Measurements from ENCODE around the gene BDNF. TPM values are rescaled to one million over a fixed set of nuclear protein-coding genes. Genes with fewer than 3 reads are reported as not detected.

Gene BDNF
- total RNA-seq, 2 experiments from 2014 or later: not detected

DNA sequence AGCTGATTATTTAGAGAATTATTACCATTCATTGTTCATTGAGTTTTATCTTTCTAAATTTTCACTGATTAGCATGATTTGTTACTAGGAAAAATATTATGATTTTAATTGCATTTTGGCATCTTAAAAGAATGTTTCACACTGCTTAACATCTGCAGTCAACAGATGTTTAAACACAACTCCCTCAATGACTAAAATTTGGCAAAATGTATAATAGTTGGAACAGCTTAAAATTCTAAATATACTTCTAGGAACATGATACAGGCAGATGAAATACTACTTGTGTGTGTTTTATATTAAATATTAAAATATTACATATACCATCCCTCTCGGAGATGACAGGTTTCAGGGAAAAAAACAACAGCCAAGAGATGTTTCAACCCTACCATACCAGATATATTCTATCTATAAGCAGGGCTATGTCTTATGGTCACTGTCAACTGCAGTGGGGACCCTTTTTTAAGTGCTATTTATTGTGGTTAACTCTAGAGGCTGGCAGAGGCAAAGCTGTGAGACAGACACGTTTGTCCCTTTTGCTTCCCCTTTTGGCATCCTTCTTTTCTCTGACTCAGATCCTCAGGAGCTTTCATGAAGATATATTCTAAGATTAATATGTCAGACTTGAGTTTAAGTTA, 81.9 kb downstream of the BDNF start:
- Histone ChIP-seq H4K20me1 (ENCODE audit: insufficient read depth, low read length) (no peaks in the 10 kb centered on the region), H2AFZ (ENCODE audit: low read length) (peak overlapping the region; percentile 8; the same call in 1 of the 2 replicates), H3K4me1 (ENCODE audit: insufficient read depth, low read length, poor library complexity, severe bottlenecking) (peaks cover 17% of the 10 kb centered on the region), H3K4me2 (ENCODE audit: low read length) (no peak overlapping the region), H3K36me3 (ENCODE audit: insufficient read depth, low read length) (no peaks in the 10 kb centered on the region), H3K4me3 (ENCODE audit: low read depth, low read length, poor library complexity, severe bottlenecking) (no peak overlapping the region), H3K79me2 (ENCODE audit: insufficient read depth, low read depth, low read length) (no peaks in the 10 kb centered on the region), H3K9me2 (ENCODE audit: insufficient read depth, low read length) (no peaks in the 10 kb centered on the region), H3K9me3 (ENCODE audit: low read length) (no peaks in the 10 kb centered on the region), H3K27ac (ENCODE audit: low read depth, low read length, poor library complexity, severe bottlenecking) (no peak overlapping the region)
- ChIA-PET CTCF (ENCODE audit: unreplicated experiment) (interaction anchor here (1.1 kb wide), 1 partner anchor 18 kb away, joined by 3 read pairs; no protein-coding TSS in a partner anchor), POLR2A (interaction anchor here (1.0 kb wide), 1 partner anchor 16 kb away, joined by 3 read pairs; no protein-coding TSS in a partner anchor)
- BruUV-seq (replicated peaks): no TSS peak
- intact Hi-C loops (cut with micrococcal nuclease; ENCODE audit: unreplicated experiment): no loop called here
- no peak for TF ChIP-seq EZH2phosphoT487 (IDR thresholded peaks at IDR 0.05; ENCODE audit: borderline replicate concordance, low read depth, low read length)
- TF ChIP-seq CTCF (conservative IDR thresholded peaks at IDR 0.05; ENCODE audit: low read length): no peak
- no peak for DNase-seq (ENCODE audit: low spot score)

DNA sequence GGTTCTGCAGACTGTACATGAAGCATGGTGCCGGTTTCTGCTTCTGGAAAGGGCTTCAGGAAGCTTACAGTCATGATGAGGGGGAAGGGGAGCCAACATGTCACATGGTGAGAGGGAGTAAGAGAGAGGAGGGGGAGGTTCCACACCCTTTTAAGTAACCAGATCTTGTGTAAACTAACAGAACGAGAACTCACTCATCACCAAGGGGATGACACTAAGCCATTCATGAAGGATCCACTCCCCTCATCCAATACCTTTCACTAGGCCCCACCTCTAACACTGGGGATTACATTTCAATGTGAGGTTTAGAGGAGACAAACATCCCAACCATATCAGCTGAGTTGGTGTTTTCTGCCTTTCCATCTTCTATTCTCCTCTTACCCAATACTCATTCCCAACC, 83.5 kb downstream of the BDNF start:
- Histone ChIP-seq H3K4me3 (ENCODE audit: low read depth, low read length, poor library complexity, severe bottlenecking) (no peak overlapping the region), H3K9me3 (ENCODE audit: low read length) (no peaks in the 10 kb centered on the region), H3K4me2 (ENCODE audit: low read length) (no peak overlapping the region), H3K79me2 (ENCODE audit: insufficient read depth, low read depth, low read length) (no peaks in the 10 kb centered on the region), H2AFZ (ENCODE audit: low read length) (no peak overlapping the region), H3K27ac (ENCODE audit: low read depth, low read length, poor library complexity, severe bottlenecking) (no peak overlapping the region), H3K4me1 (ENCODE audit: insufficient read depth, low read length, poor library complexity, severe bottlenecking) (peaks cover 17% of the 10 kb centered on the region), H3K36me3 (ENCODE audit: insufficient read depth, low read length) (no peaks in the 10 kb centered on the region), H4K20me1 (ENCODE audit: insufficient read depth, low read length) (no peaks in the 10 kb centered on the region), H3K9me2 (ENCODE audit: insufficient read depth, low read length) (no peaks in the 10 kb centered on the region)
- no peak for DNase-seq (ENCODE audit: low spot score)
- no peak for TF ChIP-seq EZH2phosphoT487 (IDR thresholded peaks at IDR 0.05; ENCODE audit: borderline replicate concordance, low read depth, low read length)
- TF ChIP-seq CTCF (conservative IDR thresholded peaks at IDR 0.05; ENCODE audit: low read length): no peak
- ChIA-PET CTCF (ENCODE audit: unreplicated experiment) (no interaction called here), POLR2A (interaction anchor here (1.0 kb wide), 1 partner anchor 88 kb away, joined by 3 read pairs; no protein-coding TSS in a partner anchor)
- intact Hi-C loops (cut with micrococcal nuclease; ENCODE audit: unreplicated experiment): no loop called here
- BruUV-seq (replicated peaks): no TSS peak

DNA sequence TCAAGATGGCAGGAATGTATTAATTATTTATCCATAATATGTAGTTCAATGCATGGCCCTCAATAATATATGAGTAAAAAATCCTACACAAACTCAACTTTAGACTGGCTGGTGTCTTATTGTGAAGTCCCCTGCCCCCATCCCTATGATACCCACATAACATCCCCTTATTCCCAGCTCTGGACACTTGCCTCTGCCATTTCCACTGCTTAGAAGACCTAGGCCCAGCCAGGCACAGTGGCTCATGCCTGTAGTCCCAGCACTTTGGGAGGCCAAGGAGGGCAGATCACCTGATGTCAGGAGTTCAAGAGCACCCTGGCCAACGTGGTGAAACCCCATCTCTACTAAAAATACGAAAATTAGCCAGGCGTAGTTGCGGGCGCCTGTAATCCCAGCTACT, 84.4 kb downstream of the BDNF start:
- TF ChIP-seq EZH2phosphoT487 (IDR thresholded peaks at IDR 0.05; ENCODE audit: borderline replicate concordance, low read depth, low read length): no peak
- no peak for TF ChIP-seq CTCF (conservative IDR thresholded peaks at IDR 0.05; ENCODE audit: low read length)
- no peaks in the 10 kb centered on the region for H3K79me2 ChIP-seq (ENCODE audit: insufficient read depth, low read depth, low read length)
- intact Hi-C loops (cut with micrococcal nuclease; ENCODE audit: unreplicated experiment): no loop called here
- no peaks in the 10 kb centered on the region for H3K36me3 ChIP-seq (ENCODE audit: insufficient read depth, low read length)
- no peaks in the 10 kb centered on the region for H3K9me3 ChIP-seq (ENCODE audit: low read length)
- CTCF ChIA-PET (ENCODE audit: unreplicated experiment): no interaction called here
- H3K9me2 ChIP-seq (ENCODE audit: insufficient read depth, low read length): no peaks in the 10 kb centered on the region
- no peak overlapping the region for H2AFZ ChIP-seq (ENCODE audit: low read length)
- no peak overlapping the region for H3K27ac ChIP-seq (ENCODE audit: low read depth, low read length, poor library complexity, severe bottlenecking)
- no peak overlapping the region for H3K4me3 ChIP-seq (ENCODE audit: low read depth, low read length, poor library complexity, severe bottlenecking)
- H3K4me1 ChIP-seq (ENCODE audit: insufficient read depth, low read length, poor library complexity, severe bottlenecking): peaks cover 17% of the 10 kb centered on the region
- POLR2A ChIA-PET: interaction anchor here (0.7 kb wide), 1 partner anchor 513 kb away, joined by 4 read pairs; no protein-coding TSS in a partner anchor
- no TSS peak for BruUV-seq (replicated peaks)
- H4K20me1 ChIP-seq (ENCODE audit: insufficient read depth, low read length): no peaks in the 10 kb centered on the region
- no peak overlapping the region for H3K4me2 ChIP-seq (ENCODE audit: low read length)
- DNase-seq (ENCODE audit: low spot score): no peak

Data from OCI-LY7 (cell line).